ENCODE measurements around the gene GRIA3. TPM values are rescaled to one million over a fixed set of nuclear protein-coding genes. Genes with fewer than 3 reads are reported as not detected.

Gene GRIA3
- total RNA-seq, result not detected in 2 replicates

DNA sequence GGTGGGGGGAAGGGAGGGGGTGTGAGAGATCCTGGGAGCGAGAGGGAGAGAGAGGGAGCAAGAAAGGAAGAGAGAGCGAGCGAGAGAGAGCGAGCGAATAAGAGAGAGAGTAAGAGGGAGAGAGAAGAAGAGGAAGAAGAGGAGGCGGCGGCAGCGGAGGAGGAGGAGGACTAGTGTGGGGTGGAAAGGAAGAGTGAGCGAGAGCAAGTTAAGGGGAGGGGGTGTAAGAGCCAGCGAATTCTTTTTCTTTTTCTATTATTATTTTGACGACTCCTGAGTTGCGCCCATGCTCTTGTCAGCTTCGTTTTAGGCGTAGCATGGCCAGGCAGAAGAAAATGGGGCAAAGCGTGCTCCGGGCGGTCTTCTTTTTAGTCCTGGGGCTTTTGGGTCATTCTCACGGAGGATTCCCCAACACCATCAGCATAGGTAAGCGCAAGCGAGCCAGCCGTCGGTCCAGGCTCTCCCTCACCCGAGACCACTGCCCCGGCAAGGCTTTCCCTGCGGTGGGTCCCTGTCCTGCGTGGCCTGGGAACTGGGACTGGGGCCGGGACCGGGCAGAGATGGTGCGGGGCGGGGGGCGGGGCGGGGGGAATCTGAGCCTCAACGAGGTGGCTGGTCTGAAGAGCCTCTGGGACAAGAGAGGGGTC is at the start of gene GRIA3:
GRIA3 (plus strand) TSS at position 60 of the 647 bp plus-strand sequence; CDS start at position 318, 258 bp downstream.
- Mint-ChIP-seq H3K4me1 (no peaks in the 10 kb centered on the region), H3K27me3 (peaks cover 37% of the 10 kb centered on the region), H3K27ac (no peak within 1 kb of the TSS), H3K36me3 (ENCODE audit: low read depth) (no peaks in the 10 kb centered on the region), H3K9me3 (peaks cover 4% of the 10 kb centered on the region), H3K4me3 (peak within 1 kb of the TSS; percentile 58)
- intact Hi-C loops (cut with micrococcal nuclease), result no loop called here
- DNase-seq, result no peak

DNA sequence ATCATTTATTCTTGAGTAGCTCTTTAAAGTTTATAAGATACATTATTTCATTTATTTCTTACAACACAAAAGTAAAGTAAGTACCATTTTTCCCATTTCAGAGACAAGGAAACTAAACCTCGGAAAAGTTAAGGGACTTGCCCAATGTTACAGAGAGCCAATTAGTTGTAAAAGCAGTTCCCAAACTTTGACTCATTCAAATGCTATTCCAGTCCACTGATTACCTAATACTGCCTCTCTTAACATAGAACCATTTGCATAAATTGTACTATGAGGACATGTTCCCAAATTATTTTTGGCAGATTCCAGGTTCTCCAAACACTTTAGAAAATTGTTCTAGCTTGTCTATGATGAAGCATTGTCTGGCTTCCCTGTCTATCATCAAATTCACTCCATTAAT is 45.6 kb upstream of the GRIA3 start:
- H3K4me1 Mint-ChIP-seq, result no peaks in the 10 kb centered on the region
- intact Hi-C loops (cut with micrococcal nuclease), result no loop called here
- no peaks in the 10 kb centered on the region for H3K36me3 Mint-ChIP-seq (ENCODE audit: low read depth)
- no peak overlapping the region for H3K27ac Mint-ChIP-seq
- no peaks in the 10 kb centered on the region for H3K27me3 Mint-ChIP-seq
- H3K9me3 Mint-ChIP-seq, result no peaks in the 10 kb centered on the region
- no peak for DNase-seq
- H3K4me3 Mint-ChIP-seq, result no peak overlapping the region

DNA sequence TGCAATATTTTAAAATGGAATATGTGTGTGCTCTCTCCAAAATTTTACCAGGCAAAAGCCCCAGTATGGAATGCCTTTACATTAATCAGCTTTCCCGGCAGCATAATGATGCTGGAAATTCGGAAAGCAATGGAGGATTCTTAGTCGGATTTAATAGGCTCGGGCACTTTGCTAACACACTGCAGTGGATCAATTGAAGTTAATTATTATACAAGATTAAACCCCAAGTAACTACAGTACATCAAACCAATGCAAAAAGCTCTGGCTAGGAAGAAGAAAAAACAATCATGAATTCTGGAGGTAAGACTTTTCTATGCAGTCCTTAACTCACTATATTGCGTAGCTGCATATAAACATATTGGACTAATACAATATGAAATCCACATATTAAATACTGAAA is 43.6 kb upstream of the GRIA3 start:
- no peaks in the 10 kb centered on the region for H3K36me3 Mint-ChIP-seq (ENCODE audit: low read depth)
- no peak overlapping the region for H3K27ac Mint-ChIP-seq
- H3K4me3 Mint-ChIP-seq, result no peak overlapping the region
- DNase-seq, result no peak
- no peaks in the 10 kb centered on the region for H3K27me3 Mint-ChIP-seq
- no peaks in the 10 kb centered on the region for H3K4me1 Mint-ChIP-seq
- intact Hi-C loops (cut with micrococcal nuclease), result no loop called here
- no peaks in the 10 kb centered on the region for H3K9me3 Mint-ChIP-seq

DNA sequence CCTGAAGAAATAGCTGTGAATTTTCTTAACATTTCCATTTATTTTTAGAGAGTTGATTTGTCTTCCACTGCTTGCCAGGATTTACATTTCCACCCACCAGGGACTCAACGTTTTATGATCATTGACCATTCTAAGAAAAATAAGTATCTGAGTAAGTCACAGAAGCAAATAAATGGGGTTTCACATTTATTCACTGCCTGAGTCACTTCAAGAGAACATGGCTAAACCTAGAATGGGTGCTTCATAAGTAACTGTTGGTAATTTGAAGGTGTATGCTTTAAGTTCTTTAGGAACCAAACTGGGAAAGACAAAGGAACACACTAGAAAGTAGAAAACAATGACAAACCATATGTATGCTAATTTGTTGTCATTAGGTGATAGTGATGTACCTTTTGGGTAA is 43.2 kb upstream of the GRIA3 start:
- H3K27ac Mint-ChIP-seq, result no peak overlapping the region
- no peaks in the 10 kb centered on the region for H3K4me1 Mint-ChIP-seq
- no peaks in the 10 kb centered on the region for H3K9me3 Mint-ChIP-seq
- no peaks in the 10 kb centered on the region for H3K36me3 Mint-ChIP-seq (ENCODE audit: low read depth)
- no peak overlapping the region for H3K4me3 Mint-ChIP-seq
- no peak for DNase-seq
- intact Hi-C loops (cut with micrococcal nuclease), result no loop called here
- H3K27me3 Mint-ChIP-seq, result no peaks in the 10 kb centered on the region

DNA sequence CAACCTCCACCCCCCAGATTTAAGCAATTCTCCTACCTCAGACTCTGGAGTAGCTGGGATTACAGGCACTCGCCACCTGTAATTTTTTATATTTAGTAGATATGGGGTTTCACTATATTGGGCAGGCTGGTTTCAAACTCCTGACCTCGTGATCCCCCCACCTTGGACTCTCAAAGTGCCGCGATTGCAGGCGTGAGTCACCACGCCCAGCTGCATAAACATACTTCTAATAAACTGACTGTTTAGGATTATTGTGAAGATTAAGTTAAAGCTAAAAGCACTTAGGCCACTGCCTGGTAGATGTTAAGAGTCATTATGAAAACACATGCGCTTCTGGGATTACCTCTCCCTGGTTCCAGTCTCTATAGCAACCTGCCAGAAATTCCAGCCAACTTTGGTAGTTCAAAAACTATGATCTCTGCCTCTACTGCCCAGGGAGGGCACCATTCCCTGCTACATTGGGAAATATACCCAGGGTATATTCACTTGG is 30.2 kb upstream of the GRIA3 start:
- no peaks in the 10 kb centered on the region for H3K4me1 Mint-ChIP-seq
- intact Hi-C loops (cut with micrococcal nuclease), result no loop called here
- no peak for DNase-seq
- H3K36me3 Mint-ChIP-seq (ENCODE audit: low read depth), result no peaks in the 10 kb centered on the region
- no peaks in the 10 kb centered on the region for H3K27me3 Mint-ChIP-seq
- H3K9me3 Mint-ChIP-seq, result no peaks in the 10 kb centered on the region
- no peak overlapping the region for H3K27ac Mint-ChIP-seq
- no peak overlapping the region for H3K4me3 Mint-ChIP-seq

DNA sequence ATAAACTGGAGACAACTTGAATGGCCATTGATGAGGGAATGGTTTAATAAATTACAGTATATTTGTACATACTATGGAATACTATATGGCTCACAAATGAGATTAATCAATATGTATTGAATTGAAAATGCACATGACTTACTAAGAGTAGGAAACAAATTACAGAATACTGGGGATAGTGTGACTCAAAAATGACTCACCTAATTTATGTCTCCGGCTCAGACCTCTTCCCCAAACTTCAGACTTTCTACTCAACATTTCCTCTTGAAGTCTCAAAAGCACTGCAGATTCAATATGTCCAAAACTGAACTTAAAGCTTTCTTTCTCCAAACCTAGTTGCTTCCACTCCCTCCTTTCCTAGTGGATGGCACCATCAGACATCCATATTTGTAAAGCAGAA is 28.8 kb upstream of the GRIA3 start:
- Mint-ChIP-seq H3K4me3 (no peak overlapping the region), H3K27me3 (no peaks in the 10 kb centered on the region), H3K36me3 (ENCODE audit: low read depth) (no peaks in the 10 kb centered on the region), H3K9me3 (no peaks in the 10 kb centered on the region), H3K27ac (no peak overlapping the region), H3K4me1 (no peaks in the 10 kb centered on the region)
- no peak for DNase-seq
- intact Hi-C loops (cut with micrococcal nuclease), result no loop called here

DNA sequence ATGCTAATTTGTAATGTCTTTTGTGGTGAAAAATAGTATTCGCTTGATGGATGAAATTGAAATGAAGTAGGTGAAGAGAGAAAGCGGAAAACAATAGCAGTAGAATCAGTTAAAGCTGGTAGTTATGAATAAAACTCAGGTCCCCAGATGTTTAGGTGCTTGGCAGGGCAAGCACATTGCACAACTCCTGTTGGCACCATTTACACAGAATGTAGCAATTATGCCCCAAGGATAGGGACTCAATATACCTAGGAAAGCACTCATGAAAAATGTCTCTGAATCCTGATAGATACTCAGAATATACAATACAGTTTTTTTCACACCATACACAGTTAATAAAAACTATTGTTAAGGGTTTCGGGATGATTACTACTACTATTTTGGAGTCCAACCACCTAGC is 26.5 kb upstream of the GRIA3 start:
- H3K27ac Mint-ChIP-seq, result no peak overlapping the region
- H3K4me3 Mint-ChIP-seq, result no peak overlapping the region
- H3K4me1 Mint-ChIP-seq, result no peaks in the 10 kb centered on the region
- no peaks in the 10 kb centered on the region for H3K9me3 Mint-ChIP-seq
- intact Hi-C loops (cut with micrococcal nuclease), result no loop called here
- no peaks in the 10 kb centered on the region for H3K36me3 Mint-ChIP-seq (ENCODE audit: low read depth)
- no peak for DNase-seq
- no peaks in the 10 kb centered on the region for H3K27me3 Mint-ChIP-seq

DNA sequence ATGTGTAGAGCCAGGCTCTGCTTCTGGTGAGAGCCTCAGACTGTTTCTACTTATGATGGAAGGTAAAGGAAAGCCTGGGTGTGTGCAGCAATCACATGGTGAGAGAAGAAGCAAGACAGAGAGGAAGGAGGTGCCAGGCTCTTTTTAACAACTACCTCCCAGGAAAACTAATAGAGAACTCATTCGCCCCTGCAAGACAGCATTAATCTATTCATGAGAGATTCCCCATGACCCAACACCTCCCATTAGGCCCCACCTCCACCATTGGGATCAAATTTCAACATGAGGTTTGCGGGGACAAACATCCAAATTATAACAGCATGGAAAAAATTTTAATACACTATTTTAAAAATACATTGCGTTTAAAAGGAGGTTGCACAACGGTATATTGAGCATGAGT is 24.7 kb upstream of the GRIA3 start:
- no peak for DNase-seq
- H3K9me3 Mint-ChIP-seq, result no peaks in the 10 kb centered on the region
- H3K4me1 Mint-ChIP-seq, result no peaks in the 10 kb centered on the region
- no peaks in the 10 kb centered on the region for H3K36me3 Mint-ChIP-seq (ENCODE audit: low read depth)
- no peak overlapping the region for H3K27ac Mint-ChIP-seq
- H3K4me3 Mint-ChIP-seq, result no peak overlapping the region
- intact Hi-C loops (cut with micrococcal nuclease), result no loop called here
- H3K27me3 Mint-ChIP-seq, result no peaks in the 10 kb centered on the region

DNA sequence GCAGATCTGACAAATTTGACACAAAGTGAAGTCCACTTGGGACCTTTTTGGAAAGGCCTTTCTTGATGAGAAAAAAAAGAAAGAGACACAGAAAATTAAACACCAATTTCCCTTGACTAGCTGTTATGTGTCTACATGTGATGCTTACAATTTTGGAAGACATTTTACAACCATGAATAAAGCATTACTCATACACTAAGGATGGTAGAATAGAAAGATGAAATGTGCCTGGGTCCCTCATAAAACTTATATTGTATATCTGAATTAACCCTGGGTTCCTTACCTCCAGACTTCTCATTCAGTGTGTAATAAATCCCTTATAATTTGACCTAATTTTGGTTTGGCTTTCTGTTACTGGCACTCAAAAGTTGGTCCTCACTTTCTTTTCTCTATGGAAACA is 16.5 kb upstream of the GRIA3 start:
- H3K27me3 Mint-ChIP-seq, result no peaks in the 10 kb centered on the region
- no peak overlapping the region for H3K4me3 Mint-ChIP-seq
- no peaks in the 10 kb centered on the region for H3K9me3 Mint-ChIP-seq
- intact Hi-C loops (cut with micrococcal nuclease), result no loop called here
- no peak overlapping the region for H3K27ac Mint-ChIP-seq
- no peaks in the 10 kb centered on the region for H3K4me1 Mint-ChIP-seq
- no peaks in the 10 kb centered on the region for H3K36me3 Mint-ChIP-seq (ENCODE audit: low read depth)
- no peak for DNase-seq

DNA sequence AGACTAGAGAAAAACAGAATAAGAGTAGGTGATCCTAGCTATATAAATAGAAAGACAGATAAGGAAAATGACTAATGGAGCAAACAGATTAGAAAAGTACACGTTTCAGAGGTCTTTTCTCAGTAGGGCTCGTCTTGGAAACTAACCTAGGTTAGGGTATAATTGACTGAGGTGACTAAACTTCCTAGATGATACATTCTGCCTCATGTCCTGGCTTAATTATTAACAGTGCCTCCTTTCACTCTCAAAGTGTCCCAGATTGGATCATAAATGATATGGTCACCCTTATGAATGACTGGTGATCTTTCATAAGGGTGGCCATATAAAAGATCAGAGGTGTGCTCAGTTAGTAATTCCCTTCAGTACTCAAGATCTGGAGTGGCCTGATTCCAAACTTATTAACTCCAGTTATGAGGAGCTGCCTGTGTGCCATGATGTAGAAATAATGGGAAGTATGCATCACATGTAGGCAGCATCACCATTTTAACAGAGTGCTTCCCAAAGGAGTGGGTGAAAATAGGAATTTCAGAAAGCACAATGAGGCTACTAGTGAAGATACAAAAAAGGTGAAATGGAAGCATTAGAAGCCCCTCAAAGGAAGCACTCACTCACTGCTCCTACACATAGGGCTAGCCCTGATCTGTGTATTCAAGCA is 14.7 kb upstream of the GRIA3 start:
- Mint-ChIP-seq H3K36me3 (ENCODE audit: low read depth) (no peaks in the 10 kb centered on the region), H3K4me3 (no peak overlapping the region), H3K9me3 (no peaks in the 10 kb centered on the region), H3K4me1 (no peaks in the 10 kb centered on the region), H3K27ac (no peak overlapping the region), H3K27me3 (no peaks in the 10 kb centered on the region)
- intact Hi-C loops (cut with micrococcal nuclease), result no loop called here
- DNase-seq, result no peak

DNA sequence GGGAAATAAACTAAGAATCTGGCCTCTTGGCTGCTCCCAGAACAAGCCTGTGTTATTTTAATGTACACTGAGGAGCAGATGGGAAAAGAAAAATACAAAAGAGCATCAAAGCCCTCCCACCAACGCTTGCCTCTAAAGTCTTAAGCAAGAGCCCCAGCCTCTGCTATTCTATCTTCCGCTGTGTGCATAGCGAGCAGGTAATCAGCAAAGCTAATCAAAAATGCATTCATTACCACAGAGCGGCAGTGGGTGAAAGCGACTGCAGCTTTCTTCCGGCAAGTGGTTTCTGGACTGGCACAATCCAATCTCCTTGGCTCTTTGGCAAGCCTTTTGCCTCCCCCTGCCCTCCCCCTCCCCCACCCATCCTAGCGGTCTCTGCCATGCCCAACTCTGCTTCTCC is 13.5 kb upstream of the GRIA3 start:
- Mint-ChIP-seq H3K27ac (no peak overlapping the region), H3K4me3 (no peak overlapping the region), H3K27me3 (no peaks in the 10 kb centered on the region), H3K9me3 (no peaks in the 10 kb centered on the region), H3K36me3 (ENCODE audit: low read depth) (no peaks in the 10 kb centered on the region), H3K4me1 (no peaks in the 10 kb centered on the region)
- DNase-seq, result no peak
- intact Hi-C loops (cut with micrococcal nuclease), result no loop called here

DNA sequence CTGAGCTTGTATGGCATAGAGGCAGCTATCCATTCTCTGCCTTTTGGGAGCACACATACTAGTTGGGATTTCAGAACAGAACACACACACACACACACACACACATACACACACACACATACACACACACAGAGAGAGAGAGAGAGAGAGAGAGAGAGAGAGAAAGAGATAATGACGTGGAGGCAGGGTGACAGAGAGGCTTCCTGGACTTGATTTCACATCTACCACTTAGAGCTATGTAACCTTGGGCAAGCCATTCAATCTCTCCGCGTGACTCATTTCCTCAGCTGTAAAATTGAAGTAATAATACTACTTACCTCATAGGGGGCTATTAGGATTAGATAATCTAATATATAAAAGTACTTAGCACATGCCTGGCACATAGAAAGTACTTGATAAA is 12.3 kb upstream of the GRIA3 start:
- Mint-ChIP-seq H3K27me3 (no peaks in the 10 kb centered on the region), H3K9me3 (no peaks in the 10 kb centered on the region), H3K36me3 (ENCODE audit: low read depth) (no peaks in the 10 kb centered on the region), H3K27ac (no peak overlapping the region), H3K4me3 (no peak overlapping the region), H3K4me1 (no peaks in the 10 kb centered on the region)
- DNase-seq, result no peak
- intact Hi-C loops (cut with micrococcal nuclease), result no loop called here

DNA sequence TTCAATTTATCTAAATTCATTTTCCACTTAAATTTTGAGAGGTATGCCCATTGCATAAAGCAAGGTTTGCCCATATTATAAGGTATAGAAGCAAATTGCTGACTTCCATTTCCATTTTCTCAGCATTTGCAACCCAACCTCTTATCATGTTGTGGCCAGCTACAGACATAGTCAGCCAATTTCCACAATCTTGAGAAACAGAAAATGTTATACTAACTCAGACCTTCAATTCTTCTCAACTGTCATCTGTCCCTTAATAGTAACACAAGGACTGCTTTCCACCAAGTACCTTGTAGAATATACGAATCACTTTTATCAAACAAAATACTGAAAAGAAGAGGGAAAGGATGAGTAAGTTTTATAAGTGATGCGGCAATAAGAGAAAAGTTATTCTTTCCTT is 11.2 kb upstream of the GRIA3 start:
- intact Hi-C loops (cut with micrococcal nuclease), result no loop called here
- DNase-seq, result no peak
- Mint-ChIP-seq H3K9me3 (no peaks in the 10 kb centered on the region), H3K27me3 (no peaks in the 10 kb centered on the region), H3K4me1 (no peaks in the 10 kb centered on the region), H3K4me3 (no peak overlapping the region), H3K27ac (no peak overlapping the region), H3K36me3 (ENCODE audit: low read depth) (no peaks in the 10 kb centered on the region)

DNA sequence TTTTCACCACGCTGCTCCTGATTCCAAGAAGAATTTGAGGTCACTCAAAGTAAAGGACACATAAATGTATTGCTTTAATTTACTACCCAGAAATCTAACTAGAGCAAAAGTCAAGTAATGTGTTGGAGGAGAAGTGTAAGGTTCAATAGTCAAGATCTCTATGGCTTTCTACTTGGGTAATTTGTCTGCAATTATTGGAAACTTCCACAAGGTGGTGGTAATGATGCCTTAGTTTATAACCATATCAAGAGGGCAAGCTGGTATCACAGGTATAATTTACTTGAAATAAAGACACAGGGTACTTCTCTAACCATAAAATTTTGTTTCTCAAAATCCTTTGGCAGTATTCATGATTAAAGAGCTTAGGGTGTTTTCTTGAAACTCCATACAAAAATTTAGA is 10.2 kb upstream of the GRIA3 start:
- Mint-ChIP-seq H3K27ac (no peak overlapping the region), H3K4me3 (no peak overlapping the region), H3K36me3 (ENCODE audit: low read depth) (no peaks in the 10 kb centered on the region), H3K4me1 (no peaks in the 10 kb centered on the region), H3K27me3 (no peaks in the 10 kb centered on the region), H3K9me3 (no peaks in the 10 kb centered on the region)
- no peak for DNase-seq
- intact Hi-C loops (cut with micrococcal nuclease), result no loop called here
